Stimulated activated effector memory CD8-positive, alpha-beta T cell treated with anti-CD3 and anti-CD28 coated beads, Interleukin-12 subunit alpha, Interleukin-12 subunit beta, amount 100 ng/mL, for 72 hours (primary cell): ENCODE measurements around the gene PPARG.
A peak's percentile ranks its signal among the peaks of the same experiment; 100 is the strongest.
"Not testable (repeated sequence)": the region's sequence is repeated elsewhere in the genome, so short reads cannot be mapped to it uniquely, and the experiment has no call there.

ENCODE experiments used
- ATAC-seq: fragments of 150-1000 bp; cut with Tn5 transposase; 2 replicates; pipeline ENCODE4 v1.10.0; 2021
- DNase-seq, 2 donors: peaks; one replicate each; pipeline ENCODE4 v3.0.0; 2021 to 2022; ENCODE audit warnings: low spot score in 2 of 2
- H3K27ac Mint-ChIP-seq: one replicate; pipeline ENCODE4 v1.8.0; 2022; ENCODE audit warnings: mild to moderate bottlenecking, mixed read lengths
- H3K36me3 Mint-ChIP-seq: one replicate; pipeline ENCODE4 v1.8.0; 2022; ENCODE audit warnings: mild to moderate bottlenecking, mixed read lengths
- H3K4me1 Mint-ChIP-seq: one replicate; pipeline ENCODE4 v1.8.0; 2022; ENCODE audit warnings: mixed read lengths
- H3K4me3 Mint-ChIP-seq: one replicate; pipeline ENCODE4 v1.8.0; 2022; ENCODE audit warnings: mild to moderate bottlenecking, mixed read lengths
- H3K9me3 Mint-ChIP-seq: one replicate; pipeline ENCODE4 v1.8.0; 2022; ENCODE audit warnings: mixed read lengths

PPARG gene

DNA sequence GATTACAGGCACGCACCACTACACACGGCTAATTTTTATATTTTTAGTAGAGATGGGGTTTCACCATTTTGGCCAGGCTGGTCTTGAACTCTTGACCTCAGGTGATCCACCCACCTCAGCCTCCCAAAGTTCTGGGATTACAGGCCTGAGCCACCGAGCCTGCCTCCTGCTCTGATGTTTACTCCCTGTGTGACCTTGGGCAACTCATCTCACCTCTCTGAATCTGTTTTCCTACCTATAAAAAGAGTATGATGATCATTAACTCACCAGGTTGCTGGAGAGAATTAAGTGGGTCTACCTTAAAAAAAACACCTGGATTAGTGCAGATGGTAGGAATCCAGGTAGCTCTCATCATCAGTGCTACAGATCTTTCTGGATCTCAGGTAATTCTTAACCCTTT, 190.3 kb downstream of the PPARG start:
- H3K4me3 Mint-ChIP-seq, H3K36me3 Mint-ChIP-seq, DNase-seq, H3K27ac Mint-ChIP-seq, H3K9me3 Mint-ChIP-seq, ATAC-seq: not testable (repeated sequence)
- peaks cover 21% of the 10 kb centered on the region for H3K4me1 Mint-ChIP-seq

DNA sequence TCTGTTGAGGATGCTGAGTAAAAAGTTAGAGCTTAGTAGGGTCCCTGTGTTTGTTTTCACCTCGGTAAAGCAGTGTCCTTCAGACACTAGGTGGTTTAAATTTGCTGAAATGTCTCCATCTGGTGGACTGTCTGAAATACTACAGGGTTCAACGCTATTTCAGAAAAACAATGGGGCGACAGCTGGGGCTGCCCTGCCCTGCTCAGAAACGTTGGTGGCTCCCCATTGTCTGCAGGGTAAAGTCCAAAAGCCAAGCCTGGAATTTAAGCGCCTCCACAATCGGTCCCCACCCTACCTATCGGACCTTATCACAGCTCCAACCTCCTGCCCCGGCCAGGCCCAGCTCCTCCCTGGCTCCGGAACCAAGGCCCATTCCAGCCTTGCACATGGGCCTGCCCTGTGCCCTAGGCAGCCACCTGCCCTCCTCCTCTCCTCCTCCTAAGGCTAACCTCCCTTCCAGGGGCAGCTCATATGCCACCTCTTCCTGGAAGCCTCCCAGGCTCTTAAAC, 191.1 kb downstream of the PPARG start:
- DNase-seq: peak in 1 of 2 donors; percentile 58
- H3K4me3 Mint-ChIP-seq: no peak overlapping the region
- ATAC-seq: peak; percentile 42
- H3K27ac Mint-ChIP-seq: peak overlapping the region; percentile 20
- H3K4me1 Mint-ChIP-seq: peaks cover 28% of the 10 kb centered on the region
- H3K36me3 Mint-ChIP-seq: peaks cover 9% of the 10 kb centered on the region
- H3K9me3 Mint-ChIP-seq: no peaks in the 10 kb centered on the region

DNA sequence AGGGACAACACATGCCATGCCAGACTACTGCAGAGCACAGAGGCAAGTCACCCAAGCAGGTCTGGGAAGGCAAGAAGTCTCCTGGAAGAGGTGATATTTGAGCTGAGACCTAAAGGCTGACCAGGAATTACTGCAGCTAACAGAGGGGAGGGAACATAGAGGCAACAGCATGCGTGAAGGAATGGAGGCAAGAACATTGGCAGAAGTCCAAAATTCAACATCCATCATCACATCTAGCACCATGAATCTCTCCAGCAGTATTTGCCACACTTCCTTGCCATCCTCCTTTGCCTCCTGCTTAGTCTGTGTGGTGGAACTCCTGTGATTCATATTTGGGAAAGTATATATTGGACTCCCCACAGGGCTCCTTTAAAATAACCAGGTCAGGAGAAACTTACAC, 194.5 kb downstream of the PPARG start:
- Mint-ChIP-seq H3K27ac (peak overlapping the region; percentile 96), H3K9me3 (no peaks in the 10 kb centered on the region), H3K4me3 (peak overlapping the region; percentile 97), H3K4me1 (peaks cover 45% of the 10 kb centered on the region), H3K36me3 (peaks cover 9% of the 10 kb centered on the region)
- no peak for DNase-seq
- ATAC-seq: no peak

GRCh38 chr3:12483872-12484197, 195.0 kb downstream of the PPARG start:
- DNase-seq: no peak
- peak overlapping the region; percentile 96 for H3K27ac Mint-ChIP-seq
- H3K9me3 Mint-ChIP-seq: no peaks in the 10 kb centered on the region

More at GRCh38 chr3:12483872-12484197, 195.0 kb downstream of the PPARG start:
- Mint-ChIP-seq H3K4me3 (peak overlapping the region; percentile 97), H3K4me1 (peaks cover 48% of the 10 kb centered on the region), H3K36me3 (peaks cover 9% of the 10 kb centered on the region)
- ATAC-seq: no peak
